Renal cortex interstitium (tissue), 11 donors: ENCODE data around the gene TAF1A. TPM values are rescaled to one million over a fixed set of nuclear protein-coding genes. Genes with fewer than 3 reads are reported as not detected.
"Not testable (repeated sequence)": the region's sequence is repeated elsewhere in the genome, so short reads cannot be mapped to it uniquely, and the experiment has no call there.

Experiments
- DNase-seq, 11 donors: peaks; one replicate each; pipeline ENCODE4 v3.0.0-alpha.2; 2013; ENCODE audit warnings: low read depth in 9 of 11, low spot score in 4 of 11; ENCODE audit errors: extremely low read depth in 1 of 11
- polyA plus RNA-seq, 3 donors: library from polyadenylated mRNA; unstranded; fragments of 120-200 nt; gene quantifications; one replicate each; pipeline ENCODE4 v1.2.1, GENCODE V29; 2013; ENCODE audit not compliant: insufficient read length in 3 of 3

TAF1A gene
- polyA plus RNA-seq, 3 donors = 14.4 to 17.6 (median 16.7) TPM

- no peak for DNase-seq
Observed at GRCh38 chr1:222610728-222611127, 21.0 kb upstream of the TAF1A start.

- DNase-seq = not testable (repeated sequence)
Observed at GRCh38 chr1:222609111-222609510, 19.4 kb upstream of the TAF1A start.

GRCh38 chr1:222606757-222607156 lies 17.0 kb upstream of the TAF1A start:
- no peak for DNase-seq

- no peak for DNase-seq
Observed at GRCh38 chr1:222601257-222601656, 11.5 kb upstream of the TAF1A start.

GRCh38 chr1:222600281-222600680 lies 10.5 kb upstream of the TAF1A start:
- no peak for DNase-seq

GRCh38 chr1:222596696-222597095 lies 7.0 kb upstream of the TAF1A start:
- DNase-seq = no peak

- no peak for DNase-seq
Observed at GRCh38 chr1:222594789-222595188, 5.1 kb upstream of the TAF1A start.

GRCh38 chr1:222592171-222592570 lies 2.4 kb upstream of the TAF1A start:
- DNase-seq = no peak

- no peak for DNase-seq
Observed at GRCh38 chr1:222588135-222588534, 1.6 kb downstream of the TAF1A start.

- no peak for DNase-seq
Observed at GRCh38 chr1:222586842-222587241, 2.9 kb downstream of the TAF1A start.

- DNase-seq = no peak
Observed at GRCh38 chr1:222583079-222583478, 6.7 kb downstream of the TAF1A start.

GRCh38 chr1:222582099-222582774 lies 7.5 kb downstream of the TAF1A start:
- no peak for DNase-seq

GRCh38 chr1:222579316-222579715 lies 10.4 kb downstream of the TAF1A start:
- DNase-seq = no peak

GRCh38 chr1:222570837-222571236 lies 18.9 kb downstream of the TAF1A start:
- no peak for DNase-seq

GRCh38 chr1:222561656-222562055 lies 28.1 kb downstream of the TAF1A start:
- no peak for DNase-seq

- DNase-seq = no peak
Observed at GRCh38 chr1:222557574-222557973, 32.2 kb downstream of the TAF1A start.

- DNase-seq = no peak
Observed at GRCh38 chr1:222557148-222557547, 32.6 kb downstream of the TAF1A start.

- no peak for DNase-seq
Observed at GRCh38 chr1:222555992-222556615, 33.6 kb downstream of the TAF1A start.

GRCh38 chr1:222554177-222554576 lies 35.6 kb downstream of the TAF1A start:
- DNase-seq = no peak

- no peak for DNase-seq
Observed at GRCh38 chr1:222552882-222553281, 36.9 kb downstream of the TAF1A start.
